ENCODE data around the gene APRT.
A peak's percentile ranks its signal among the peaks of the same experiment; 100 is the strongest.

DNA sequence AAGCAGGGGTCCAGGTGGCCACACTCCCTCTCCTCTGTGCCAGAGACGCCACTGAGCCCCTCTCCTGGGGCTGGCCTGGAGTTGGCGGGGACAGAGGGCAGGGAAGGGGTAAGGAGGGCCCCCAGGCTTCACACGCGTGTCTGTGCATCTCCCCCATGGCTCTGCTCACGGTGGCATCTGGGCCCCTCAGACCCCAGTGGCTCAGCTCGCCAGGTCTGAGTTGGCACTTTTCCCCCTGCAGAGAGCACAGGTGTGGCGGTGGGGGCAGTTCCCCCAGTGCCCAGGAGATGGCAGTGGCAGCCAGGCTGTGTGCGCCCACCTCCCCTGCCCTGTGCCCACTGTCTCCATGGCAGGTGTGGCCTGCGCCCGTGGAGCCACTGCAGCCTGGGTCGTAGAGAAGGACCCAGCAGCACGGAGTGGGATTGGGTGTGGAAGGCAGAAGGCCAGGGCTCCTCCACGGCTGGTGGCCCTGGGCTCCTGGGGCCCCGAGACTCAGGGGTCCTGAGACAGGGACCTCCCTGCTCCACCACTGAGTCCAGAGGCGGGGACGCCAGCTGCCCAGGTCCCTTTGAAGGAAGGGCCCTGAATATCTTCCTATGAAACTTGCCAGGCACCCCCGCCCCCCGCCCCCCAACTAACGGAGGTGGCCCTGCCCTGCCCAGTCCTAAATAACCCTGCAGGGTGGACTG is 4.3 kb upstream of the APRT start:
- TF ChIP-seq, protein P1, sequence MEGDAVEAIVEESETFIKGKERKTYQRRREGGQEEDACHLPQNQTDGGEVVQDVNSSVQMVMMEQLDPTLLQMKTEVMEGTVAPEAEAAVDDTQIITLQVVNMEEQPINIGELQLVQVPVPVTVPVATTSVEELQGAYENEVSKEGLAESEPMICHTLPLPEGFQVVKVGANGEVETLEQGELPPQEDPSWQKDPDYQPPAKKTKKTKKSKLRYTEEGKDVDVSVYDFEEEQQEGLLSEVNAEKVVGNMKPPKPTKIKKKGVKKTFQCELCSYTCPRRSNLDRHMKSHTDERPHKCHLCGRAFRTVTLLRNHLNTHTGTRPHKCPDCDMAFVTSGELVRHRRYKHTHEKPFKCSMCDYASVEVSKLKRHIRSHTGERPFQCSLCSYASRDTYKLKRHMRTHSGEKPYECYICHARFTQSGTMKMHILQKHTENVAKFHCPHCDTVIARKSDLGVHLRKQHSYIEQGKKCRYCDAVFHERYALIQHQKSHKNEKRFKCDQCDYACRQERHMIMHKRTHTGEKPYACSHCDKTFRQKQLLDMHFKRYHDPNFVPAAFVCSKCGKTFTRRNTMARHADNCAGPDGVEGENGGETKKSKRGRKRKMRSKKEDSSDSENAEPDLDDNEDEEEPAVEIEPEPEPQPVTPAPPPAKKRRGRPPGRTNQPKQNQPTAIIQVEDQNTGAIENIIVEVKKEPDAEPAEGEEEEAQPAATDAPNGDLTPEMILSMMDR (IDR thresholded peaks at IDR 0.05), result peak; percentile 59 to 90 (median 72)
- TF ChIP-seq POLR2A (IDR thresholded peaks at IDR 0.05), result no peak
